GM21723 (cell line): ENCODE data around the gene ADAMTS17.

ENCODE experiments used
- ATAC-seq: cut with Tn5 transposase; IDR thresholded peaks from one replicate; pipeline ENCODE4 v1.9.1; 2021; ENCODE audit warnings: mild to moderate bottlenecking, moderate library complexity; ENCODE audit not compliant: unreplicated experiment

ADAMTS17 gene

GRCh38 chr15:100141311-100142001 lies 200.3 kb downstream of the ADAMTS17 start:
- no peak for ATAC-seq

GRCh38 chr15:100140527-100141308 lies 201.1 kb downstream of the ADAMTS17 start:
- no peak for ATAC-seq

GRCh38 chr15:100134586-100134985 lies 207.2 kb downstream of the ADAMTS17 start:
- no peak for ATAC-seq

GRCh38 chr15:100134089-100134583 lies 207.6 kb downstream of the ADAMTS17 start:
- no peak for ATAC-seq

- no peak for ATAC-seq
Observed at GRCh38 chr15:100133001-100133400, 208.8 kb downstream of the ADAMTS17 start.

GRCh38 chr15:100132309-100132708 lies 209.5 kb downstream of the ADAMTS17 start:
- ATAC-seq = no peak

- no peak for ATAC-seq
Observed at GRCh38 chr15:100131321-100132224, 210.2 kb downstream of the ADAMTS17 start.

GRCh38 chr15:100129677-100130076 lies 212.1 kb downstream of the ADAMTS17 start:
- ATAC-seq = no peak

GRCh38 chr15:100125401-100126191 lies 216.2 kb downstream of the ADAMTS17 start:
- ATAC-seq = no peak

- no peak for ATAC-seq
Observed at GRCh38 chr15:100124936-100125335, 216.8 kb downstream of the ADAMTS17 start.

GRCh38 chr15:100124361-100124760 lies 217.4 kb downstream of the ADAMTS17 start:
- no peak for ATAC-seq

- ATAC-seq = no peak
Observed at GRCh38 chr15:100123611-100124010, 218.2 kb downstream of the ADAMTS17 start.

- ATAC-seq = no peak
Observed at GRCh38 chr15:100121285-100121684, 220.5 kb downstream of the ADAMTS17 start.

- no peak for ATAC-seq
Observed at GRCh38 chr15:100120111-100120510, 221.7 kb downstream of the ADAMTS17 start.

GRCh38 chr15:100118546-100118945 lies 223.2 kb downstream of the ADAMTS17 start:
- ATAC-seq = no peak

GRCh38 chr15:100116416-100117190 lies 225.2 kb downstream of the ADAMTS17 start:
- no peak for ATAC-seq

- ATAC-seq = no peak
Observed at GRCh38 chr15:100115711-100116090, 226.1 kb downstream of the ADAMTS17 start.

GRCh38 chr15:100115066-100115710 lies 226.6 kb downstream of the ADAMTS17 start:
- no peak for ATAC-seq

GRCh38 chr15:100114571-100114970 lies 227.2 kb downstream of the ADAMTS17 start:
- ATAC-seq = no peak
